Erythroblast (primary cell): ENCODE results near the gene WDFY3.

Source experiments
- GATA1 ChIP-seq: IDR thresholded peaks from 2 replicates; pipeline ENCODE4 v1.6.1; 2011; ENCODE audit warnings: low read depth, mild to moderate bottlenecking, control low read depth, low read length, moderate library complexity
- POLR2A ChIP-seq: IDR thresholded peaks from 2 replicates; pipeline ENCODE4 v1.6.1; 2011; ENCODE audit warnings: mild to moderate bottlenecking, low read length

GRCh38 chr4:84905646-84906045 lies 60.8 kb downstream of the WDFY3 start:
- TF ChIP-seq POLR2A (no peak), GATA1 (no peak)
